Choroid plexus epithelial cell (primary cell): Measurements from ENCODE around the gene ZNF778.

ENCODE experiments used
- DNase-seq: peaks from one replicate; pipeline ENCODE4 v3.0.0-alpha.2; 2010; ENCODE audit warnings: low read depth
- H3K4me3 ChIP-seq: 2 replicates; pipeline ENCODE4 v1.5.1; 2011; ENCODE audit warnings: low read depth, mild to moderate bottlenecking, control low read depth, low read length, moderate library complexity
- CTCF ChIP-seq: conservative IDR thresholded peaks from 2 replicates; pipeline ENCODE4 v1.5.1; 2011; ENCODE audit warnings: low read depth, mild to moderate bottlenecking, control low read depth, inconsistent platforms, low read length, moderate library complexity

Gene ZNF778

GRCh38 chr16:89193576-89194293, 23.8 kb upstream of the ZNF778 start:
- TF ChIP-seq CTCF = no peak
- no peak for DNase-seq
- no peak overlapping the region for H3K4me3 ChIP-seq

GRCh38 chr16:89194340-89195311, 22.9 kb upstream of the ZNF778 start:
- no peak for DNase-seq
- no peak for TF ChIP-seq CTCF
- H3K4me3 ChIP-seq = no peak overlapping the region

- DNase-seq = no peak
- H3K4me3 ChIP-seq = no peak overlapping the region
- no peak for TF ChIP-seq CTCF
These were observed 21.9 kb upstream of the ZNF778 start for GRCh38 chr16:89195521-89196171.

- no peak overlapping the region for H3K4me3 ChIP-seq
- DNase-seq = no peak
- no peak for TF ChIP-seq CTCF
These were observed 20.4 kb upstream of the ZNF778 start for GRCh38 chr16:89197033-89197632.

- H3K4me3 ChIP-seq = no peak overlapping the region
- no peak for TF ChIP-seq CTCF
- no peak for DNase-seq
These were observed 19.7 kb upstream of the ZNF778 start for GRCh38 chr16:89197633-89198416.
